ENCODE data around the gene ERN2. TPM values are rescaled to one million over a fixed set of nuclear protein-coding genes. Genes with fewer than 3 reads are reported as not detected.
A peak's percentile ranks its signal among the peaks of the same experiment; 100 is the strongest.
"Not testable (repeated sequence)": the region's sequence is repeated elsewhere in the genome, so short reads cannot be mapped to it uniquely, and the experiment has no call there.

Gene ERN2
- total RNA-seq, 1 donor from 2014 or later: not detected

DNA sequence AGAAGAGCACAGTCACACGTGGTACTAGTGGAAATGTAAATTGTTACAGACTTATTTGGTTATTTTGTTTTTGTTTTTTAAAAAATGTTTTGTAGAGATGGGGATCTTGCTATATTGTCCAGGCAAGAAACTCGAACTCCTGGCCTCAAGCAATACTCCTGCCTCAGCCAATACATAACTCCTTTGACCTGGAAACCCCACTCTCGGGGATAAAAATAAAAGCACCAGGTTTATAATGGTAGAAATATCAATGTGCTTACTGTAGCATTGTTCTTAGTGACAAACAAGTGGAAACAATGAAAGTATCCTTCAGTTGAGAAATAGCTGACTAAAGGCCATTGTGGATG lies 11.7 kb upstream of the ERN2 start:
- ATAC-seq (ENCODE audit: poor library complexity) (no peak), DNase-seq (no peak)
- intact Hi-C loops (cut with DNase I): no loop called here

DNA sequence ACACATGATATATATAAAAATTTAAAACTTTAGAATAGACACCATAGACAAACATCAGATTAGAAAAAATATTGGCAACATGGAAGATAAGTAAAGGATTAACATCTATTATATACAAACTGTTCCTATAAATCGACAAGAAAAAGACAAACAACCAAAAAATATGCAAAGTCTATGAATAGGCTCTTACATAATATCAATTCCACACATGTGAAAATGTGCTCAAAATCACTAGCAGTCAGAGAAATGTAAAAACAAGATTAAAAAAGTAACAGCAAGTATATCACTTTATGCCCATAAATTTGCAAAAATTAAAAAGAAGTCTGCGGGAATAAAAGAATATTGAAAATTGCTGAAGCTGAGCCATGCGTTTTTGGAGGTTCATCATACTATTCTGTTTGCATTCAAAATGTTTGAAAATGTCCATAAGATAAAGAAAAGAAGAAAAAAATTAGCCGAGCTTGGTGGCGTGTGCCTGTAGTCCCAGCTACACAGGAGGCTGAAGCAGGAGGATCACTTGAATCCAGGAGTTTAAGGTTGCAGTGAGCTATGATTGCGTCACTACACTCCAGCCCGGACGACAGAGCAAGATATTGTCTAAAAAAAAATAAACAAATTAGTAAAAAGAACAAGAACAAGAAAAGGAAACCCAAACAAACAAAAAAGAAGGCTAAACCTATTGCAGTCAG lies 11.2 kb upstream of the ERN2 start:
- DNase-seq (no peak), ATAC-seq (ENCODE audit: poor library complexity) (no peak)
- intact Hi-C loops (cut with DNase I): no loop called here

DNA sequence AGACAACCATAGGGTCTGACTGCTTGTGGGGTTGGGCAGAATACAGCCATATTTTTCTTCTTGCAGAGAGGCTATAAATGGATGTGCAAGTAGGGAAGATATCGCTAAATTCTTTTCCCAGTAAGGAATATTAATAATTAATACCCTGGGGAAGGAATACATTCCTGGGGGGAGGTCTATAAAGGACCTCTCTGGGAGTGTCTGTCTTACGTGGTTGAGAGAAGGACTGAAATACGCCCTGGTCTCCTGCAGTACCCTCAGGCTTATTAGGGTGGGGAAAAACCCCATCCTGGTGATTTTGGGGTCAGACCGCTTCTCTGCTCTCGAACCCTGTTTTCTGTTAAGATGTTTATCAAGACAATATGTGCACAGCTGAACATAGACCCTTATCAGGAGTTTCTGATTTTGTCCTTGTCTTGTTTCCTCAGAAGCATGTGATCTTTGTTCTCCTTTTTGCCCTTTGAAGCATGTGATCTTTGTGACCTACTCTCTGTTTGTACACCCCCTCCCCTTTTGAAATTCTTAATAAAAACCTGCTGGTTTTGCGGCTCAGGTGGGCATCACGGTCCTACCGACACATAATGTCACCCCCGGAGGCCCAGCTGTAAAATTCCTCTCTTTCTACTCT lies 9.7 kb upstream of the ERN2 start:
- intact Hi-C loops (cut with DNase I); ATAC-seq (ENCODE audit: poor library complexity): not testable (repeated sequence)

DNA sequence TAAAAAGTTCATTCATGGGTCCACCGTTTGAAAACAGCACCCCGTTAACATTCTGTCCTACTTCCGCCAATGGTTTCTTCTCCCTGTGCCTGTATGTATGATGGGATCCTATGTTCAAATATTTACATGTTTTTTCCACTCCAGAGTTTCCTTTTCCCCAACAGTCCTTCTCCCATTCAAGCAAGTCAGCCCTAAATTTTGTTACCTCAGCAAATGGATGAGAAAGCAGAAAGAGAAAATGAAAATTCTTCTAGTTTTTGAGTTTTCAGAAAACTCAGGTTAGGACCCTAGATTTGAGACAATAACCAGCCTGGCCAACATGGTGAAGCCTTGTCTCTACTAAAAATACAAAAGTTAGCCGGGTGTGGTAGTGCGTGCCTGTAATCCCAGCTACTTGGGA lies 3.5 kb upstream of the ERN2 start:
- DNase-seq (no peak), ATAC-seq (ENCODE audit: poor library complexity) (no peak)
- intact Hi-C loops (cut with DNase I): no loop called here

More for the DNA sequence above, 9.7 kb upstream of the ERN2 start:
- not testable (repeated sequence) for DNase-seq

DNA sequence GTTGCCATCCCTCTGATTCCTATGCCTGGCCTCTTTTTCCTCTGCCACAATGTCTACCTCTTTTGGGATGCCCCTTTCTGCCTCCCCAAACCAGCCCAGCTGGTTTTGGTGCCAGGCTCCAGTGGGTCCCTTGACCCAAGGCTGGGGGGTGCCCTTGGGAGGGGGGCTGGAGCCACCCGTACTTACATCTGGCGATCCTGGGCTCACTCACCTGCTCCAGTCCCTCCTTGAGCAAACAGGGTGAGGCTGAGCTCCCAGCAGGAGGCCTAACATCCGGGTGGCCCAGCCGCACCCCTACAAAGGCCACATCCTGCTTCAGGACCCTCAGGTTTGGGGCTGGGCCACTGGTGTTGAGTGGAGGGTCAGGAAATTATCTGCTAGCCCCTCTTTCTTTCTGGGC lies 1.2 kb downstream of the ERN2 start:
- intact Hi-C loops (cut with DNase I): no loop called here
- ATAC-seq (ENCODE audit: poor library complexity): no peak

DNA sequence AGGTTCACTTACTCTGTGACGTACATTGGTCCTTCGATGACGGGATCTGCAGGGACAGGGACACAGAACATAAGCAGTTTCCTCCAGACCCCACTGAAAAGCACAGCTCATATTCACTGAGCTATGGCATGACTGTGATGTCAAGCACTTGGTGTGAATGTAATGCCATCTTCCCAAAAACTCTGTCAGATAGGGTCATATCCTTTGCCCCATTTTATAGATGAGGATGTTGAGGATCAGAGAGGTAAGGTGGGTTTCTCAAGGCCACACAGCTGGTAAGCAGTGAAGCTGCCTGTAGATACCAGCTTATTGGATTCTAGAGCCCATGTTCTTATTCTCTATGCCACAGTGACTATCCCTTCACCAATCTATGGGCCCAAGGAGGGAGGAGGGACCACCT lies 2.5 kb downstream of the ERN2 start:
- intact Hi-C loops (cut with DNase I): no loop called here
- ATAC-seq (ENCODE audit: poor library complexity): no peak
- no peak for DNase-seq

More for the DNA sequence above, 1.2 kb downstream of the ERN2 start:
- DNase-seq: no peak

DNA sequence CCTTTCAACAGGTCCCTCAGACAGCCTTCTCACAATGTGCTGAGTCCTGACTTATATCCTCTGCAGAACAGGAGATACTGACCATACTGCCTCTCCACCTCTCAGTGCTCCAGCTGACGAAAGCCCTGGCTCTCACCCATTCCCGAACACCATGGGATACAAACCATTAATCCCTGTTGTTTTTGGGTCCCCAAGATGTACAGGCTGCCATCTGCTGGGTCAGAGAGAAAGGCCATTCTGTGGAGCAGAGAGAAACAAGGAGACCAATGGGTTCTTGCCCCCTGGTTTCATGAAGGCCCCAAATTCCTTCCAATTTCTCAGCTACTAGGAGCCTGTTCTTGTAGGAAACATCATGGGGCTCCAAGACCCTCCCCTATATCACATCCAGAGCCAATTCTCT lies 3.0 kb downstream of the ERN2 start:
- intact Hi-C loops (cut with DNase I): no loop called here
- no peak for DNase-seq
- no peak for ATAC-seq (ENCODE audit: poor library complexity)

DNA sequence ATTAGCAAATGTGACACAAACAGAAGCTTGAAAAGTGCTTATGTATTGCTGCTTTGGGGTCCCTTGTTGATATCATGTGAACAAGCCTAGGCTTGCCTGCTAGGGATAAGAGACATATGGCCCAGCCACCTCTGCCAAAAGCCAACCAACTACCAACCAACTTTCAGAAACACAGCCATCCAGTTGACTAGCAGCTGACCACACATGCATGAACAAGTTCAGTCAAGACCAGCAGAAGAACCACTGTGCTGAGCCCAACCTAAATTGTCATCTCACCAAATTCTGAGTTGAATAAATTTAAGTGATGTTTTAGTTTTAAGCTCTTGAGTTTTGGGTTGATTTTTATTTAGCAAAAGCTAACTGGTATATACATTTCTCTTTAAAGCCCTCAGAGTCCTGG lies 3.5 kb downstream of the ERN2 start:
- no peak for ATAC-seq (ENCODE audit: poor library complexity)

DNA sequence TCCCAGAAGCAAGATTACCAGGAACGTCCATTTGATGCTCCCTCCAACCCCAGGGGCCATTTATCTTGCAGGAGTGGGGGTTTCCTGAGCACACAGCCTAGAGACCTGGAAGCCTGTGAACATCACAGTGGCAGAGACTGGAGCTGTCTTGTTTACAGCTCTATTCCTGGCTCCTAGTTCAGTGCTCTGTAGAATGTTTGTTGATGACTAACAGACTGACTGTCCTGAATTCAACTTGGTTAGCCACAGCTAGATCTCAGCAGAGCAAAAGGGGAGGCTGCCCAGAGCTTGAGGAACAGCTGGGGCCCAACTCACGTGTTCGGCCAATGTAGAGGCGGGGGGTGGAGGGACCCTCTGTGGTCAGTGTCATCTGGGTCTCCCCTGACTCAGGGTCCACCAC lies 6.6 kb downstream of the ERN2 start:
- intact Hi-C loops (cut with DNase I): no loop called here
- ATAC-seq (ENCODE audit: poor library complexity) (no peak), DNase-seq (no peak)

More for the DNA sequence above, 3.5 kb downstream of the ERN2 start:
- intact Hi-C loops (cut with DNase I): no loop called here
- DNase-seq: no peak

DNA sequence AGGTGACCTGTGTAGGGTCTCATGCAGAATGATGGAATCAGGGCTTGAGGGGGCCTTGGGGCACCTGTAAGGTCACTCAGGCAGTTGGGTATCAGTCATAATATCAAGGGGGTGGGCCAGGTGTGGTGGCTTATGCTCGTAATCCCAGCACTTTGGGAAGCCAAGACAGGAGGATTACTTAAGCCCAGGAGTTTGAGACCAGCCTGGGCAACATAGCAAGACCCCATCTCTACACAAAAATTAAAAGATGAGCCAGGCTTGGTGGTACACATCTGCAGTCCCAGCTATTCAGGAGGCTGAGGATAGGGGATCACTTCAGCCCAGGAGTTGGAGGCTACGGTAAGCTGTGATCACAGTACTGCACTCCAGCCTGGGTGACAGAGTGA lies 7.5 kb downstream of the ERN2 start:
- DNase-seq: no peak
- no peak for ATAC-seq (ENCODE audit: poor library complexity)
- intact Hi-C loops (cut with DNase I): no loop called here

DNA sequence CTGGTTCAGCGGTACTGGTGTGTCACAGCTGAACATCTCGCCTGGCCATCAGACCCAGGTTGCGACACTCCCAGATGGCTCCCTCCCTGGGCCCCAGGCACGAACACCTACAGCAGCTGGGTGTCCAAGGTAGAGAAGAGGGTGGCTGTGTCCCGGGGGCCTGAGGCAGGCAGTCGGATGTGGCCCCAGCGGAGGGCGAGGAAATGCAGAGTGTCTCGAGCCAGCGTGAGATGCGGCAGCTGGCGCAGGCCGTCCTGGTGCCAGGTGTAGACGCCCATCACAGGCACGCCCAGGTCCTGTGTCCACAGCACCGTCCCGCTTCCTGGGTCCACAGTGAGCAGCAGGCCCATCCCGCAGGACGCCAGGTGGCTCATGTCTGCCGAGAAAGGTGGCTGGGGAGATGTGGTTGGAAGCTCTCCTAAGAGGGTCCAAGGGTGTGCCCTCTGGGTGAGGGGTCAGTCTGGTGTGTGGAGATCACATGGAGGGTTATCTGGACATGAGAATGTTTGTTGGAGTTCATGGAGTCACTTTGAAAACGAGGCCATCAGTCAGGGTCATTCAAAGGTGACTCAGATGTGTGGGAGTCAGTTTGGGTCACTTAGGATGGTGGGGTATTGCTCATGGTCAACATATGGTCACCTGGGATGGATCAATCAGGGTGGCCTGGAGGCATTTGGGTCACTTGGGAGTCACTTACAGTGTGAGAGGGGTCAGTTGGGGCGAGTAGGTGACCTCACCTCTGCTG lies 8.1 kb downstream of the ERN2 start:
- intact Hi-C loops (cut with DNase I): no loop called here
- DNase-seq (no peak), ATAC-seq (ENCODE audit: poor library complexity) (no peak)

DNA sequence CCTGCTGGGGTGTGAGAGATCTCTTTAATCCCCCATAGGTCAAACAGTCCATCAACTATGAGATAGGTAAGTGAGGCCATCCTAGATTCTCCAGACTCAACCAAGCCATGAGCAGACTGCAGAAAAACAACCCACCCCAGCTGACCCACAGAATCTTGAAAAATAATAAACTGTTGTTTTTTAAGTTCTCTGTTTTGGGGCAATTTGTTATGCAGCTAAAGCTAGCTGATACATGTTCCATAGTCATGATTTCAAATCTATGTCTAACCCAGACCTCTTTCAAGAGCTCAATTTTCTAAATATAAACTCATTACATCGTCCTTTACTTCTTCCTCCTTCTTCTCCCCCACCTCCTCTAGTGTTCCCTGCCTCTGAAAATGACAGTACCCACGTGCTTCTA lies 10.1 kb downstream of the ERN2 start:
- no peak for ATAC-seq (ENCODE audit: poor library complexity)
- DNase-seq: no peak
- intact Hi-C loops (cut with DNase I): no loop called here

DNA sequence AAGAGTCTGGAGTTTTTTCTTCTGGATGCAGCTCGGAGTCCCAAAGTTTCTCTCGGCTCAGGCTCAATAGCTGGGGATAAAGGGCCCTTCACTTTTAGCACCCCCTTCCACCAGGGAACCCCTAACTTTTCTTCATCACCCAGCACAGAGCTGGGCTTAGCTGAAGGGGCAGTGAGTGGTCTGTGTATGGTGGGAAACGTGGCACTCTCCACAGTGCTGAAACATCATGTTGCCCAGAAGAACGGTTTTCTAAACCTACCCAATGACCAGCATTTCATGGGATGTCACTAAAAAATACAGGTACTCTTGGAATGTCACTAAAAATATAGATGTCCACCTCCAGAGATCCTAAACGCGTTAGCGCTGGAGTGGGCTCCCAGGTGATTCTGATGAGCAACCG lies 12.0 kb downstream of the ERN2 start:
- no peak for DNase-seq
- no peak for ATAC-seq (ENCODE audit: poor library complexity)
- intact Hi-C loops (cut with DNase I): no loop called here

DNA sequence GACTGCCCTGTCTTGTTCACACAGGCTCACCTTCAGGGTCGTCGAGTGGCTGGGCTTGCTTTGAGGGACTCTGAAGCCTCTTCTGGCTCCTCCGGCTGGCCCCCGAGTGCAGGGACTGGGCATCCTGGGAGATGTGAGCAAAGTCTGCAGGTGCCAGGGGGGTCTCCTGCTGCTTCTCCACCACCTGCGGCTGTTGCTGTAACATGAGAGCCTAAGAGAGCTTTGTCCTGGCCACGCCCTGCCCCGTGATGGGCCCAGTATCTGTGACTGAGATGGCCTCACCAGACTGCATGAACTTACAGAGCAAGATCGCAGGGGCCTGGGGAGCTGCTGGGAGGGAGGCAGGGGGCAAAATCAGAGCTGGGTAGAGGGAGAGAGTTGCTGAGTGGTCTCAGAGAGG lies 12.5 kb downstream of the ERN2 start:
- intact Hi-C loops (cut with DNase I): no loop called here
- ATAC-seq (ENCODE audit: poor library complexity): no peak
- no peak for DNase-seq

DNA sequence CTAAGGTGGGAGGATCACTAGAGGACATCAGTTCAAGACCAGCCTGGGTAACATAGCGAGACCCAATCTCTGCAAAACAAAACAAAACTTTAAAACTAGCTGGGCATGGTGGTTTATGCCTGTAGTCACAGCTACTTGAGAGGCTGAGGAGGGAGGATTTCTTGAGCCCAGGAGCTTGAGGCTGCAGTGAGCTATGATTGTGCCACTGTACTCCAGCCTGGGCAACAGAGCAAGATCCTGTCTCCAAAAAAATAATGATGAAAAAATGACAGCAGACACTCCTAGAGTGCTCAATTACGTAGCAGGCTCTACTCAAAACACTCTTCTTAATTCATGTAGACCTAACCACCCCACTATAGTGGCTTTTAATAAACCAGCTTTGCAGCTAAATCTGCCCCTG lies 12.9 kb downstream of the ERN2 start:
- intact Hi-C loops (cut with DNase I): no loop called here
- no peak for DNase-seq
- ATAC-seq (ENCODE audit: poor library complexity): no peak

DNA sequence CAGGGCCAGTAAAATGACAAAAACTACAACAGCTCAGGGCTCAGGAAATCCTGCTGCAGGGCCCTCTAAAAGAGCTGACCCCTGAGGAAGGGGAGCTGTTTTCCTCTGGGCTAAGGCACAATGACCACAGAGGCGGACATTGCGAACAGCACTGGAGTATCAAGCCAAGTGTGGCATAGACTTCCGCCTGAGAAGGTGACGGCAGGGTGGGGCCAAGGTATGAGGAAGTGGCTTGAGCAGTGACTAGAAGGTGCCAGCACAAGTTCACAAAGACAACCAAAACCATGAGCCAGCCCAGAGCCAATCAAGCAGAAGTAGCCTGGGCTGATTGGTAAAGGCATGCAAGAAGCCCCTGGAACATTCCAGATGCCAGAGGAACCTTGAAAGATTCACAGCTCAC lies 13.9 kb downstream of the ERN2 start:
- no peak for DNase-seq
- no peak for ATAC-seq (ENCODE audit: poor library complexity)
- intact Hi-C loops (cut with DNase I): no loop called here

DNA sequence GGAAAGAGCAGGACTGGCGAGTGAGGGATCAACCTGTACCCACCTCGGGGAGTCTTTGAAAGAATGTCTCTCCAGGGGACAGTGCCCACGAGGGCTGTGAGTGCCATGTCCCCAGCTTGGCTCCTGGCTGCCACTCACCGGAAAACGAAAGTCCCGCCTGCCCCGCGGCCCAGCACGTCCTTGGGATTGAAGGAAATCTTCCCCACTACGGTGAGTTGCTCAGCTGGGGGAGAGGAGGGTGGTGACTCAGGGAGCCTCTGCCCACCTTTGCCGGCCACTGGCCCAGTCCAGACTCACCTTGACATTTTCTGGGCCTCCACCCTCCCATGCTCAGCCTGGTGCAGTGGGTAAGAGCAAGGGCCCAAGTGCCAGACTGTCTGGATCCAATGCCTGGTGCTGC lies 17.3 kb downstream of the ERN2 start:
- ATAC-seq (ENCODE audit: poor library complexity): no peak

DNA sequence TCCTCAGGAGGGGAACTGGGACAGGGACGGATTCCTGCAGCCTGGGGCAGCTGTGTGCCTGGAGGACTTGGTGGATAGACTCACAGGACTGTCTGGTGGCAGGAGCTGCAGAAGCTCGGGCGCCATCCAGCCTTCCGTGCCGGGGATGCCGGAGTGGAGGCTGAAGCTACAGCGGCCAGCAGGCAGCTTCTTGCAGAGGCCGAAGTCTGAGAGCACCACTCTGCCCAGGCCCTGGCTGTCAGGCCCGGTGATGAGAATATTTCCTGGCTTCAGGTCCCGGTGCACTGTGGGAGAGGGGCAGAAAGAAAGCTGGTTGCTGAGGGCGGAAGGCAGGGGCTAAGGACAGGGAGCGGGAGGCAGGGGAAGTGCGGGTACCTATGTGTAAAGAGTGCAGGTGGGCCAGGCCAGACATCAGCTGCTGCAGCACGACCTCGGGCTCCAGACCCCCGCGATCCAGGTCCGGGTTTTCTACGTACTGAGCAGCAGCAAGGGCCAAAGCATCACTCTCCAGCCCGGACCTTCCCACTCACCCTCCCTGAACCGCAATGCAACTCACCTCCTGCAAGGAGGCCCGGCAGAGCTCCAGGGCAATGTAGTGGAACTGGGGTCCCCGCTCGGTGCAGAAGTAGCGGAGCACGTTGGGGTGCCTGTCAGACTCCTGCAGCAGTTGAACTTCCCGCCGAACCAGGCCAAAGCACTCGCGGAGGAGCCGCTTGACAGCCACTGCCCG lies 18.2 kb downstream of the ERN2 start:
- DNase-seq (no peak), ATAC-seq (ENCODE audit: poor library complexity) (peak; percentile 48)
- intact Hi-C loops (cut with DNase I): no loop called here

More for the DNA sequence above, 17.3 kb downstream of the ERN2 start:
- intact Hi-C loops (cut with DNase I): no loop called here
- DNase-seq: no peak

DNA sequence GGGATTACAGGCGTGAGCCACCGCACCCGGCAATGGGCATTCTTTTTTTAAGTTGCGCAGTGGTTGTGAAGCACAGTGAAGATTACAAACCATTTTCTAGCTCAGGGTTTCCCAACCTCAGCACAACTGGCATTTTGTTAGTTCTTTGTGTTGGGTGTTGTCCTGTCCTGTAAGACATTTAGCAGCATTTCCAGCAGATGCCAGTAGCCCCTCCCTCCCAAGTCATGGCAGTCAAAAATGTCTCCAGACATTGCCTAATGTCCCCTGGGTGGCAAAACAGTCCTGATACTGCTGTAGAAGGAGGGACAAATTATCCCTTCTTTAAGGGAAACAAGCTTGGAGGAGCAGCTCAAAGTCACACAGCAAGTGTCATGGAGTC lies 18.8 kb downstream of the ERN2 start:
- no peak for DNase-seq
- no peak for ATAC-seq (ENCODE audit: poor library complexity)
- intact Hi-C loops (cut with DNase I): no loop called here
